Ishikawa (cell line): ENCODE data around the gene STMN3.
A peak's percentile ranks its signal among the peaks of the same experiment; 100 is the strongest.

Experiments used
- CEBPB ChIP-seq: IDR thresholded peaks from 2 replicates; pipeline ENCODE4 v1.6.1; 2012
- CREB1 ChIP-seq: IDR thresholded peaks from 2 replicates; pipeline ENCODE4 v1.6.1; 2012; ENCODE audit warnings: low read depth
- EGR1 ChIP-seq: IDR thresholded peaks from 2 replicates; pipeline ENCODE4 v1.6.1; 2012
- EP300 ChIP-seq: IDR thresholded peaks from 2 replicates; pipeline ENCODE4 v1.6.1; 2012; ENCODE audit warnings: borderline replicate concordance
- FOXM1 ChIP-seq: IDR thresholded peaks from 2 replicates; pipeline ENCODE4 v1.6.1; 2012; ENCODE audit warnings: low read depth, borderline replicate concordance
- NFIC ChIP-seq: IDR thresholded peaks from 2 replicates; pipeline ENCODE4 v1.6.1; 2012
- RAD21 ChIP-seq: IDR thresholded peaks from 2 replicates; pipeline ENCODE4 v1.6.1; 2012; ENCODE audit warnings: low read depth
- TAF1 ChIP-seq: IDR thresholded peaks from 2 replicates; pipeline ENCODE4 v1.6.1; 2012; ENCODE audit warnings: low read depth, mild to moderate bottlenecking
- TCF12 ChIP-seq: IDR thresholded peaks from 2 replicates; pipeline ENCODE4 v1.6.1; 2012; ENCODE audit warnings: low read depth
- TEAD4 ChIP-seq: IDR thresholded peaks from 2 replicates; pipeline ENCODE4 v1.6.1; 2012
- YY1 ChIP-seq: IDR thresholded peaks from 2 replicates; pipeline ENCODE4 v1.6.1; 2012; ENCODE audit warnings: low read depth
- ZBTB7A ChIP-seq: IDR thresholded peaks from 2 replicates; pipeline ENCODE4 v1.6.1; 2012; ENCODE audit warnings: low read depth
- TF ChIP-seq, protein P1 (sequence below): IDR thresholded peaks from 2 replicates; pipeline ENCODE4 v1.6.1; 2012
- TF ChIP-seq, protein P2 (sequence below): IDR thresholded peaks from 2 replicates; pipeline ENCODE4 v1.6.1; 2012; ENCODE audit warnings: low read depth, mild to moderate bottlenecking
- TF ChIP-seq, protein P3 (sequence below): IDR thresholded peaks from 2 replicates; pipeline ENCODE4 v1.6.1; 2012

STMN3 gene

DNA sequence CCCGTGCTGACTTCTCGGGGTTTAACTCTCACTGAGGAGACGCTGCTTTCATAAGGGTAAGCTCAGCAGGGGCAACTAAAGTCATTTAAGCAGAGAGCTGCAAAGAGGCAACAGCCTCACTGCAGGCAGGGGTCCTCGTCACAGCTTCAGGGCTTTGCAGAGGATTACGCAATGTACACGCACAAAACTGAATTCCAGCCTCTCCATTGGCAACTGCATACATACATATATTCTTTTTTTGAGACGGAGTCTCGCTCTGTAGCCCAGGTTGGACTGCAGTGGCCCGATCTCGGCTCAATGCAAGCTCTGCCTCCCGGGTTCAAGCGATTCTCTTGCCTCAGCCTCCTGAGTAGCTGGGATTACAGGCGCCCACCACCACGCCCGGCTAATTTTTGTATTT is 28.7 kb downstream of the STMN3 start:
- peak; percentile 93 for TF ChIP-seq CEBPB
- no peak for TF ChIP-seq TCF12

DNA sequence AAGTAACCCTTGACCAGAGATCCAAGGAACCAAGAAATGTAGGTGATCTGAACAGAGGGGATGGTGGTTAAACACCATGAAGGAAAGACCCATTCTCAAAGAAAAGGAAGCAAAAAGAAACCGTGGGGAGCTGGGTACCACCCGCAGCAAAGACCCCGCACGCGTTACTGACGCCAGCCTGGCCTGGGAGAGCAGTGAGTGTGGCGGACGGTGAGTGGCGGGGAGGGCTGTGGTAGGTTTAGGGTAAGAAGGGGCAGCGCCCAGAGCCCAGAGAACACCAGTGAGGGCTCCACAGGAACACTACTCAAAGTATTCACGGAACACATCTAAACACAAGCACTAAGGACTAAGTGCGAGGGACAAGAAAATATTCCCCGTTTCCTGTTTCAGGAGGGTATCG is 30.5 kb downstream of the STMN3 start:
- TF ChIP-seq CEBPB (no peak), EGR1 (no peak), ZBTB7A (no peak), TCF12 (no peak), EP300 (no peak), CREB1 (no peak), YY1 (no peak), TAF1 (no peak), NFIC (no peak), RAD21 (no peak), TEAD4 (no peak), FOXM1 (no peak)
- TF ChIP-seq, protein P1, sequence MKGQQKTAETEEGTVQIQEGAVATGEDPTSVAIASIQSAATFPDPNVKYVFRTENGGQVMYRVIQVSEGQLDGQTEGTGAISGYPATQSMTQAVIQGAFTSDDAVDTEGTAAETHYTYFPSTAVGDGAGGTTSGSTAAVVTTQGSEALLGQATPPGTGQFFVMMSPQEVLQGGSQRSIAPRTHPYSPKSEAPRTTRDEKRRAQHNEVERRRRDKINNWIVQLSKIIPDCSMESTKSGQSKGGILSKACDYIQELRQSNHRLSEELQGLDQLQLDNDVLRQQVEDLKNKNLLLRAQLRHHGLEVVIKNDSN = no peak
- TF ChIP-seq, protein P2, sequence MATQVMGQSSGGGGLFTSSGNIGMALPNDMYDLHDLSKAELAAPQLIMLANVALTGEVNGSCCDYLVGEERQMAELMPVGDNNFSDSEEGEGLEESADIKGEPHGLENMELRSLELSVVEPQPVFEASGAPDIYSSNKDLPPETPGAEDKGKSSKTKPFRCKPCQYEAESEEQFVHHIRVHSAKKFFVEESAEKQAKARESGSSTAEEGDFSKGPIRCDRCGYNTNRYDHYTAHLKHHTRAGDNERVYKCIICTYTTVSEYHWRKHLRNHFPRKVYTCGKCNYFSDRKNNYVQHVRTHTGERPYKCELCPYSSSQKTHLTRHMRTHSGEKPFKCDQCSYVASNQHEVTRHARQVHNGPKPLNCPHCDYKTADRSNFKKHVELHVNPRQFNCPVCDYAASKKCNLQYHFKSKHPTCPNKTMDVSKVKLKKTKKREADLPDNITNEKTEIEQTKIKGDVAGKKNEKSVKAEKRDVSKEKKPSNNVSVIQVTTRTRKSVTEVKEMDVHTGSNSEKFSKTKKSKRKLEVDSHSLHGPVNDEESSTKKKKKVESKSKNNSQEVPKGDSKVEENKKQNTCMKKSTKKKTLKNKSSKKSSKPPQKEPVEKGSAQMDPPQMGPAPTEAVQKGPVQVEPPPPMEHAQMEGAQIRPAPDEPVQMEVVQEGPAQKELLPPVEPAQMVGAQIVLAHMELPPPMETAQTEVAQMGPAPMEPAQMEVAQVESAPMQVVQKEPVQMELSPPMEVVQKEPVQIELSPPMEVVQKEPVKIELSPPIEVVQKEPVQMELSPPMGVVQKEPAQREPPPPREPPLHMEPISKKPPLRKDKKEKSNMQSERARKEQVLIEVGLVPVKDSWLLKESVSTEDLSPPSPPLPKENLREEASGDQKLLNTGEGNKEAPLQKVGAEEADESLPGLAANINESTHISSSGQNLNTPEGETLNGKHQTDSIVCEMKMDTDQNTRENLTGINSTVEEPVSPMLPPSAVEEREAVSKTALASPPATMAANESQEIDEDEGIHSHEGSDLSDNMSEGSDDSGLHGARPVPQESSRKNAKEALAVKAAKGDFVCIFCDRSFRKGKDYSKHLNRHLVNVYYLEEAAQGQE = no peak
- TF ChIP-seq, protein P3, sequence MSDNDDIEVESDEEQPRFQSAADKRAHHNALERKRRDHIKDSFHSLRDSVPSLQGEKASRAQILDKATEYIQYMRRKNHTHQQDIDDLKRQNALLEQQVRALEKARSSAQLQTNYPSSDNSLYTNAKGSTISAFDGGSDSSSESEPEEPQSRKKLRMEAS = no peak

DNA sequence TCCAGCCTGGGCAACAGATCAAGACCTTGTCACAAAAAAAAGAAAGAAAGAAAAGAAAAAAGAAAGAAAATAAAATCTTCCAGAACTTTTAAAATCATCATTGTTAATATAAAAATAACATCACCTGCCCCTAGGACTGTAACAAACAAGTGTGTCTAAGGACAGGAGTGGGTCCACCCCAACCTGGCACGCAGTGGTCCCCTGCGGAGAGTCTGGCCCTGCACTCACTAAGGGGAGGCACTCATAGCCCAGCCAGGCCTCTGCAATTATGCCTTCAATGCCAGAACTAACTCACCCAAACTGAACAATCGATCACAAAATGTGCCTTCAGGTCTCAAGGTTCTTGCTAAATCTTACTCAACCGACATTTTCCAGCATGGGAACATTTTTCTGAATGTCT is 31.1 kb downstream of the STMN3 start:
- TF ChIP-seq, protein P3 = no peak
- TF ChIP-seq, protein P2 = no peak

DNA sequence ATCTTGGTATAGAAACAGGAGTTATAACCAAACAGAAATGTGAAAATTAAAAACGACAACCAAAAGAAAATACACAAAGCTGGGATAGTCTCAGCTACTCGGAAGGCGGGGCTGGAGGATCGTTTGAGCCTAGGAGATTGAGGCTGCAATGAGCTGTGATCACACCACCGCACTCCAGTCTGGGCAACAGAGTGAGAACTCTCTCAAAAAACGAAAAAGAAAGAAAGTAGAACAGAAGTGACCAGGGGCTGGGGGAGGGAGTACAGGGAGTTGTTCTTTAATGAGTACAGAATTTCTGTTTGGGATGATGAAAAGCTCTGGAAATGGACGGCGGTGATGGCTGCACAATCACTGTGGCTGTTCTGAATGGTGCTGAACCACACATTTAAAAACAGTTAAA is 32.2 kb downstream of the STMN3 start:
- no peak for TF ChIP-seq YY1
- TF ChIP-seq CREB1 = no peak
- TF ChIP-seq, protein P3 = no peak
- TF ChIP-seq, protein P2 = no peak
- no peak for TF ChIP-seq ZBTB7A
- no peak for TF ChIP-seq CEBPB
- no peak for TF ChIP-seq RAD21
- no peak for TF ChIP-seq EGR1
- TF ChIP-seq NFIC = no peak
- no peak for TF ChIP-seq FOXM1
- TF ChIP-seq EP300 = no peak
- TF ChIP-seq TEAD4 = no peak
- TF ChIP-seq, protein P1 = no peak
- no peak for TF ChIP-seq TAF1
- TF ChIP-seq TCF12 = no peak

DNA sequence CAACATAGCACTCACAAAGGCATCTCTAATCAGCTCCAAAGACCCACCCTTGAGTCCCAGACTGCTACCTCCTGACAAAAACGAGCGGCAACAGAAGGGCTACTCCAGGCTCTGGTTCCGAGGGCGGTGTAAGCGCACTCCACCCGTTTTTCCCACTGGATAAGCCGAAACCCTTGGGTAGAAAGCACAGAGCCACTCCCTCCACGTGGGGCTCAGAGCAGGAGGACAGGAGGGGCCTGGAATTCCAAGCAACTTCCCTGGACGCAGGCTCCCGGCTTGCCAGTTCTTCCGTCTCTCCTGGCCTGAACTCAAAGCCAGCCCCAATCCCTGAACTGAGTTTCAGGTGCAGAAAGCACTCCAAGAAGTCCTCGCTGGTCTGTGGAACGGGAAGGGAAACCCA is 33.7 kb downstream of the STMN3 start:
- TF ChIP-seq, protein P2 = no peak
- TF ChIP-seq, protein P3 = no peak
- TF ChIP-seq TAF1 = no peak
- no peak for TF ChIP-seq NFIC
- no peak for TF ChIP-seq RAD21
- no peak for TF ChIP-seq ZBTB7A
- TF ChIP-seq, protein P1 = no peak
- TF ChIP-seq TCF12 = no peak
- TF ChIP-seq EP300 = no peak
- TF ChIP-seq YY1 = no peak
- no peak for TF ChIP-seq FOXM1
- TF ChIP-seq EGR1 = no peak
- no peak for TF ChIP-seq CEBPB
- TF ChIP-seq TEAD4 = no peak
- TF ChIP-seq CREB1 = no peak
